AG09309 (cell line): ENCODE results near the gene SERPINB7.
A peak's percentile ranks its signal among the peaks of the same experiment; 100 is the strongest.

Experiments used
- DNase-seq: peaks from one replicate; pipeline ENCODE4 v3.0.0-alpha.2; 2010; ENCODE audit warnings: low read depth
- H3K4me3 ChIP-seq: 2 replicates; pipeline ENCODE4 v1.5.1; 2011; ENCODE audit warnings: mild to moderate bottlenecking, low read depth, low read length, moderate library complexity; ENCODE audit not compliant: control insufficient read depth
- TF ChIP-seq, protein P1 (sequence below): IDR thresholded peaks from 2 replicates; pipeline ENCODE4 v1.5.1; 2011; ENCODE audit warnings: mild to moderate bottlenecking, low read depth, low read length, inconsistent platforms; ENCODE audit not compliant: insufficient read depth, control insufficient read depth; ENCODE audit errors: missing control alignments

Gene SERPINB7

DNA sequence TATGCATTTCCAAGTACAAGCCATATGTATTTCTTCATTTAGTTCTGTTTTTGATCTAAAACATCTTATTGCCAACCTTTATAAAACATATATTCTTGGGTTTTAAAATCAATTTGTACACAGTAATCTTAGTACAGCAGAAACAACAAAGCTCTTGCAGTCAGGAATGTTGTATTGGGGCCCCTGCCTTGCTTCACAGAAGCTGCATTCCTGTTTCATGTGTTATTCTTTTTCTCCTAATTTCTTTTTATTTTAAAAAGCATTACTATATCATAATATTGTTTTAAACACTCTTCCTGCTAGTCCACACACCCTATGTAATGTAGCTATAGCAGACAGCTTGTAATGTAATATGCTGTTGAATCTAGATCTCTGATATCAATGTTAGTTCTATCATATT is 24.0 kb downstream of the SERPINB7 start:
- no peak overlapping the region for H3K4me3 ChIP-seq
- DNase-seq: no peak
- TF ChIP-seq, protein P1, sequence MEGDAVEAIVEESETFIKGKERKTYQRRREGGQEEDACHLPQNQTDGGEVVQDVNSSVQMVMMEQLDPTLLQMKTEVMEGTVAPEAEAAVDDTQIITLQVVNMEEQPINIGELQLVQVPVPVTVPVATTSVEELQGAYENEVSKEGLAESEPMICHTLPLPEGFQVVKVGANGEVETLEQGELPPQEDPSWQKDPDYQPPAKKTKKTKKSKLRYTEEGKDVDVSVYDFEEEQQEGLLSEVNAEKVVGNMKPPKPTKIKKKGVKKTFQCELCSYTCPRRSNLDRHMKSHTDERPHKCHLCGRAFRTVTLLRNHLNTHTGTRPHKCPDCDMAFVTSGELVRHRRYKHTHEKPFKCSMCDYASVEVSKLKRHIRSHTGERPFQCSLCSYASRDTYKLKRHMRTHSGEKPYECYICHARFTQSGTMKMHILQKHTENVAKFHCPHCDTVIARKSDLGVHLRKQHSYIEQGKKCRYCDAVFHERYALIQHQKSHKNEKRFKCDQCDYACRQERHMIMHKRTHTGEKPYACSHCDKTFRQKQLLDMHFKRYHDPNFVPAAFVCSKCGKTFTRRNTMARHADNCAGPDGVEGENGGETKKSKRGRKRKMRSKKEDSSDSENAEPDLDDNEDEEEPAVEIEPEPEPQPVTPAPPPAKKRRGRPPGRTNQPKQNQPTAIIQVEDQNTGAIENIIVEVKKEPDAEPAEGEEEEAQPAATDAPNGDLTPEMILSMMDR: no peak

GRCh38 chr18:63801343-63801742 is 26.1 kb downstream of the SERPINB7 start:
- no peak overlapping the region for H3K4me3 ChIP-seq
- DNase-seq: no peak
- TF ChIP-seq, protein P1: no peak

DNA sequence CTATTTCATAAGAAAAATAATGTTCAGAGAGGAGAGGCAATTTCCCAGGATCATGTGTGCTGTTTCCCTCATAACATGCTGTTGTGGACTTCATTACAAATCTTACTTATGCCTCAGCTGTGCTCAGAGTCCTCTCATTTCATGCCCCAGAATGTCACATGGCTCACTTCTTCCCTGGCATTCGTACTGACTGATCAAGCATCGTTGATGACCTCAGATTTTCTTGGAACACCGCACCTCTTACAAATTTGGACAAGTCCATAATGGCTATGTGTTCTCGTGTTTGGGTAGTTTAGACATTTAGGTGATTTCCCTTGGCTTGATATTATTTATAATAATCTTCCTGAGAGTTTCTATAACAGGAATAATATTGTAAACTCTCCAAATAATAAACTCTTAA is 32.9 kb downstream of the SERPINB7 start:
- DNase-seq: no peak
- H3K4me3 ChIP-seq: no peak overlapping the region
- TF ChIP-seq, protein P1: no peak

DNA sequence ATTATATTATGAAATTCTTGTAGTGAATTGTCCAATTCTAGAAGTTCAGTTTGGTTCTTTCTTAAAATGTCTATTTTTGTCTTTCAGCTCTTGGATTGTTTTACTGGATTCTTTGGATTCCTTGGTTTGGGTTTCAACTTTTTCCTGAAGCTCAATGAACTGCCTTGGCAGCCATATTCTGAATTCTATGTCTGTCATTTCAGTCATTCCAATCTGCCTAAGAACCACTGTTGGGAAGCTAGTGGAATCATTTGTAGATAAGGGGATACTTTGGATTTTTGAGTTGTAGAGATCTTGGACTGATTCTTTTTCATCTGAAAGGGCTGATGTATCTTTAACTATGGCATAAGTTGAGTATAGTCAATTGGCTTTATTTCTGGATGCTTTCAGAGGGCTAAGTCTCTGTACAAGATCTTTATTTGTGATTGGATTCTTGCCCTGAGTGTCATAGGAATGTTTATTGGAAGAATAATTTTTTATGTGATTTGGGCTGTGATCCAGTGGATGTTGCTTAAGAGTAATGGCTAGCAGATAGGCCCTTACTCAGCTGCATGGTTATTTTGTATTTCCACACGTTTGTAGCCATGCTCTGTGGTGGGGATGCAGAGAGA is 42.3 kb downstream of the SERPINB7 start:
- DNase-seq: peak; percentile 95
- no peak overlapping the region for H3K4me3 ChIP-seq
- TF ChIP-seq, protein P1: no peak

DNA sequence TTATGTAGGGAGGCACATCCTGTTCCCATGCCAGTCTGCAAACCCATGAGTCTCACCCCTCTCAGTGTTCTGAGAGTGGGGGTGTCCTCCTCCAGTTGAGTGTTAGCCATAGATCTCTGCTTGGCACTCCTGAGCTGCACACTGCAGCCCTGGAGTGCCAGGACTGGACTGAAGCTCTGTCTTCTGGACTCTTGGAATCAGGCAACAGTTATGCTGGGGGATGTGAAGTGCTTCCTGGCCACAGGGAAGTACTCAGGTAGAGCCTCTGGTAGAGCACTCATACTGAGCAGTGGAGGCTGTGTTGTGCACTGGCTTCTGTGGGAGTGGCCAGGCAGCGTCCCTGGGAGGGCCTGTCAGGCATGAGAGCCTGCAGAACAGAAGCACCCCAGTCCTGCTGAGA is 43.0 kb downstream of the SERPINB7 start:
- TF ChIP-seq, protein P1: no peak
- no peak overlapping the region for H3K4me3 ChIP-seq
- no peak for DNase-seq

DNA sequence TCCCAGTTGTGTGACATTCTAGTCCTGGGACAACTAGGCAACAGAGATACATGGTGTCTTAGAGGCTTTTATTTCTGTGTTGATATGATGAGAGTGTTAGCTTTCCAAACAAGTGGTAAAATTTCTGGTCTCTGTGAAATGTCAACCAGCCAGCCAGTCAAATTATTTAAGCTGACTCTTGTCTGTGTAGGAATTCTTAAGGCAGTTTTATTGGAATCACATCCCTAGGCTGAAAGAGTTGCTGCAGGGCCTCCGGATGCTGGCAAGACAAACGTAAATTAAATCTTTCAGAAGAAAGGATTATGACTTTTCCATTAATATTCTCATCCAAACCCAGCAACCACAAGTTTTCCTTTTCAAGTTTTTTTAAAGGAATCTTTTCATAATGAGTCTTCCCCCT is 44.6 kb downstream of the SERPINB7 start:
- H3K4me3 ChIP-seq: no peak overlapping the region
- peak; percentile 89 for DNase-seq
- TF ChIP-seq, protein P1: no peak

DNA sequence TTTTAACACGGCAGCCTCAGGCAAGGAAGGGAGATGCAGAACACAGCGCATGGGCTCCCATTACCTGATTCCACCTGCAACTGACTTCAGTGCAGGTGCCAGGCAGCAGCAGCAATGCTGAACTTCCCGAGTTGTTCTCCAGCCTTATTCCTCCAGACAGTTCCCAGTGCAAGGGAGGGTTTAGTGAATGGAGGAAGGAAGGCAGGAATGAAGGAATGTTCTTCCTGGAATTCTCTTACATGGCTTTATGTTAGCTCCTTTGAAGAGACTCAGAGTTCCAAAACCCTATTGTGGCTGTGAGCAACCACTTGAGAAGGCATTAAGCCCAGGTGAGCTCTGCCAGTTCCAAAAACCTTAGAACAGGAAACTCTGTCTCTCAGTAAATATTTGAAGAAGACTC is 45.5 kb downstream of the SERPINB7 start:
- TF ChIP-seq, protein P1: no peak
- no peak overlapping the region for H3K4me3 ChIP-seq
- no peak for DNase-seq
